PFSK-1 (cell line): ENCODE measurements around the gene SERPINB8.

Experiments
- FOXP2 ChIP-seq: optimal IDR thresholded peaks from 2 replicates; pipeline ENCODE3; 2011; ENCODE audit warnings: borderline replicate concordance, control low read depth, inconsistent platforms; ENCODE audit not compliant: insufficient read depth; ENCODE audit errors: extremely low read length, extremely low read depth
- POLR2AphosphoS5 ChIP-seq: IDR thresholded peaks from 2 replicates; pipeline ENCODE4 v1.6.1; 2012; ENCODE audit warnings: low read depth, mild to moderate bottlenecking, control low read depth, low read length, moderate library complexity
- REST ChIP-seq, 2 experiments: IDR thresholded peaks; 2 replicates each; pipeline versions ENCODE4 v1.6.1 to v1.8.0; 2011 to 2012; ENCODE audit warnings: low read depth in 2 of 2, low read length in 2 of 2, control low read depth in 1 of 2, inconsistent platforms in 1 of 2, mild to moderate bottlenecking in 1 of 2, moderate library complexity in 1 of 2; ENCODE audit not compliant: insufficient read depth in 1 of 2
- SIN3A ChIP-seq: IDR thresholded peaks from 2 replicates; pipeline ENCODE4 v1.6.1; 2012; ENCODE audit warnings: mild to moderate bottlenecking, low read length, moderate library complexity, borderline replicate concordance; ENCODE audit not compliant: insufficient read depth
- TAF1 ChIP-seq: IDR thresholded peaks from 2 replicates; pipeline ENCODE4 v1.6.1; 2012; ENCODE audit warnings: low read length, control low read depth, borderline replicate concordance; ENCODE audit not compliant: insufficient read depth

SERPINB8 gene

DNA sequence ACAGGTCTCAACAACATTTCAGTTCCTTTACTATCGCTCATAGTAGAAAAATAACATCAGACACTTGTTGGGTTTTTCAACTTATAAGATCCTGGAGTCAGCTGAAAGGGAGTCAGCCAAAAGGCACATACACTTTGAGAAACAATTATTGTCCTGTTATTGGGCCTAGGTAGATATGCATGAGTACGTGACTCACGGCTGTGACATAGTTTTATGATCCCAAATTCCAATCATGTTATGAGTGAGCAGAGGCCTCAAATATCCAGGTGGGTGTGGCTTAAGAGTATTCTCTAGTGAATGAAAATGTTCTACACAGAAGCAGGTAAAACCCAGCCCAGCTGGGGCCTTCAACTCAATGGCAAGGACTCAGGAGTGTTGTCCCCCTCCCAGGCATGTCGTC, 27.2 kb downstream of the SERPINB8 start:
- no peak for TF ChIP-seq POLR2AphosphoS5
- TF ChIP-seq REST (IDR thresholded peaks at IDR 0.05; ENCODE audit: insufficient read depth in 1 of 2, low read depth in 2 of 2, low read length in 2 of 2), result no peak
- no peak for TF ChIP-seq FOXP2
- TF ChIP-seq TAF1, result no peak
- TF ChIP-seq SIN3A, result no peak

GRCh38 chr18:63997606-63998005, 27.7 kb downstream of the SERPINB8 start:
- no peak for TF ChIP-seq POLR2AphosphoS5
- no peak for TF ChIP-seq FOXP2
- no peak for TF ChIP-seq TAF1
- TF ChIP-seq REST (IDR thresholded peaks at IDR 0.05; ENCODE audit: insufficient read depth in 1 of 2, low read depth in 2 of 2, low read length in 2 of 2), result no peak
- no peak for TF ChIP-seq SIN3A

- TF ChIP-seq REST (IDR thresholded peaks at IDR 0.05; ENCODE audit: insufficient read depth in 1 of 2, low read depth in 2 of 2, low read length in 2 of 2), result no peak
- no peak for TF ChIP-seq POLR2AphosphoS5
- no peak for TF ChIP-seq FOXP2
- TF ChIP-seq SIN3A, result no peak
- no peak for TF ChIP-seq TAF1
Observed at GRCh38 chr18:63999871-64000270, 30.0 kb downstream of the SERPINB8 start.

DNA sequence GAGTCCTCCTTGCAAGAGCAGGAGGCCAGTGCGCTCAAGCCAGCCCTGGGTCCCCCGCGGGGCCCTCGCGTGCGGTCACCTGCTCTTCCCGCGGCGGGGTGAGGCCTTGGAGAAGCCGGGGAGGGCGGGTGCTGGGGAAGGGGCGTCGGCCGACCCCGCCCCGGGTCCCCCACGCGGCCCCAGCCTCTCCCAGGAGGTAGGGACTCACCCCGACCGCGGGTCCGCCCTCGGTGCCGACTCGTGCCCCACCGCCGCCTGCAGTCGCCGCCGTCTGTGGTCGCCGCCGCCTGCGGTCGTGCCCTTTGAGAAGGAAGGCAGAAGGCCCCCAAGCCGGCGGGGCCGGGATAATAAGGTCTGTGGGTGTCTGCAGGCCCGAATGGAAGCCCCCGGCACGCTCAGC, 32.7 kb downstream of the SERPINB8 start:
- TF ChIP-seq SIN3A, result no peak
- TF ChIP-seq TAF1, result no peak
- TF ChIP-seq POLR2AphosphoS5, result no peak
- no peak for TF ChIP-seq FOXP2
- no peak for TF ChIP-seq REST (IDR thresholded peaks at IDR 0.05; ENCODE audit: insufficient read depth in 1 of 2, low read depth in 2 of 2, low read length in 2 of 2)

DNA sequence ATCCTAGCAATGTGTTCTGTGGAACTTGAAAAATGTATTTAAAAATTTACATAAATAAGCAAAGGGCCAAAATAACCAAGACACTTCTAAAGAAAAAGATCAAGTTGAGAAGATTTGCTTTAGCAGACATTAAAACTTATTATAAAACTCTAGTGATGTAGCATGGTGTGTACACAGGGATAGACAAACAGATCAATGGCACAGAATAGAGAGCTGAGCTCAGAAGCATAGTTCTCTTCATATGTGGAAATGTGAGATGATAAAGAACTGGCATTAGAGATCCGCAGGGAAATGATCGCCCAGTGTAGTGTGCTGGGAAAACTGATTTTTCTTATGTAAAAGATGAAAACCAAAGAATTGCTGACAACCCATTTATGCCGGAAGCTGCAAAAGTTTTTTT, 39.4 kb downstream of the SERPINB8 start:
- TF ChIP-seq TAF1, result no peak
- TF ChIP-seq SIN3A, result no peak
- no peak for TF ChIP-seq FOXP2
- no peak for TF ChIP-seq REST (IDR thresholded peaks at IDR 0.05; ENCODE audit: insufficient read depth in 1 of 2, low read depth in 2 of 2, low read length in 2 of 2)
- no peak for TF ChIP-seq POLR2AphosphoS5
